MG63 (cell line): ENCODE data around the gene MBTD1. TPM values are rescaled to one million over a fixed set of nuclear protein-coding genes. Genes with fewer than 3 reads are reported as not detected.

Source experiments
- DNase-seq: peaks from one replicate; pipeline ENCODE4 v3.0.0-alpha.2; 2020
- H3K27me3 ChIP-seq: fragments of 250-450 bp; sonication (Bioruptor Pico); 2 replicates; pipeline ENCODE4 v1.5.1; 2020; ENCODE audit warnings: mild to moderate bottlenecking, moderate library complexity
- H3K36me3 ChIP-seq: fragments of 250-450 bp; sonication (Bioruptor Pico); 2 replicates; pipeline ENCODE4 v1.5.1; 2020; ENCODE audit warnings: mild to moderate bottlenecking, moderate library complexity
- H3K4me3 ChIP-seq: fragments of 250-450 bp; sonication (Bioruptor Pico); 2 replicates; pipeline ENCODE4 v1.5.1; 2020; ENCODE audit warnings: mild to moderate bottlenecking, moderate library complexity
- H3K9me3 ChIP-seq: fragments of 250-450 bp; sonication (Bioruptor Pico); 2 replicates; pipeline ENCODE4 v1.5.1; 2020; ENCODE audit warnings: mild to moderate bottlenecking, moderate library complexity
- total RNA-seq: library from RNA; depleted of rRNA; stranded (reverse); fragments of >200 nt; shearing (Covaris generic); gene quantifications from 2 replicates; pipeline ENCODE4 v1.2.3, GENCODE V29; 2014; ENCODE audit warnings: low replicate concordance; rRNA removed

MBTD1 gene
- total RNA-seq, 1 experiment from 2014 or later = 4.8 TPM

- peaks cover 2% of the 10 kb centered on the region for H3K9me3 ChIP-seq
- no peaks in the 10 kb centered on the region for H3K27me3 ChIP-seq
- H3K4me3 ChIP-seq = no peak overlapping the region
- DNase-seq = no peak
- H3K36me3 ChIP-seq = no peaks in the 10 kb centered on the region
Observed at GRCh38 chr17:51135956-51136355, 123.9 kb downstream of the MBTD1 start.

DNA sequence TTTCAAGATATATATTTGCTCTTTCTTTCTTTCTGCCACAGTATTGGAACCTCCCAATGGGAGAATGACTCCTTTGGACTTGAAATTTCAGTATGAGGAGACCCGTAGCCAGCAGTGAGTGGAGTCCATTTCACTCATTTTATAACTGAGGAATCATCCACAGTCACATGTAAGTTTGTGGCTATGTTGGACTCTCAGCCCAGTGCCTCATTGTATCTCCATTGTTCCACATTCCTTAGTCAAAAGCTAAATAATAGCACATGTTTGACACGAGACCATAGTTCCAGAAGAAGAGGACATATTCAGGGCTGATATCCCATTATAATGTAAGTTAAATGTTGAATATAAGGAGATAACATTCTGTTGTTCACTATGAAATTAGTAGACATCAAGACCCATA lies 126.5 kb downstream of the MBTD1 start:
- peaks cover 2% of the 10 kb centered on the region for H3K9me3 ChIP-seq
- no peak overlapping the region for H3K4me3 ChIP-seq
- DNase-seq = no peak
- H3K36me3 ChIP-seq = no peaks in the 10 kb centered on the region
- no peaks in the 10 kb centered on the region for H3K27me3 ChIP-seq

DNA sequence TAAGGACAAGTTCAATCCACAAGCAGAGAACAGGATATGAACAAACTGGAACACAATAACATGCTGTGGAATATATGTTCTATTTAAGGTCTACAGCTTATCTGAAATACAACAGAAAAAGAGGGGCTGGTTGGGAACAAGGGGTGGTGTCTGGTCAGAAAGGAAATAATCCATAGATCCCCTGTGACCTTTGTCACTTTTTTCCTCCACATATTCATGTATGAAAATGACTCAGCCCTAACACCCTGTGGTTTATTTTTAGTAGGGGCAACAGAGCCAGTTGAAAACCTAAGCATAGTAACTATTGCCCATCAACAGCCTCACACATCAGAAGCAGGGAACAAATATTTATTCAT lies 126.9 kb downstream of the MBTD1 start:
- no peak for DNase-seq

DNA sequence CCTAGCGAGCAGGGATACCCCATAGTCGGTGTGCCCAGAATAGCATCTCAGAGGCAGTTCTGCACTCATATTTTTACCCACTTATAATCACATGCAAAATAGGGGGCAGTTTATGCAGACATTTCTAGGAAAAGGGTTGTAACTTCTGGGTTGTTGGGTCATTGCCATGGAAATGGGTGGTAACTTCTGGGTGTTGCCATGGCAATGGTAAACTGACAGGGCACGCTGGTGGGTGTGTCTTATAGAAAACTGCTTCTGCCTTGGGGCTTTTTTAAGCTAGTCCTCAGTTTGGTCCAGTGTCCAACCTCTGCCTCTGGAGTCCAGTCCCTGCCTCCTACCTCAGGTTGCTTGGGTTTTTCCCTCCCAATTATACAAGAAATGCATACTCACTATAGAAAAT lies 131.8 kb downstream of the MBTD1 start:
- H3K9me3 ChIP-seq = no peaks in the 10 kb centered on the region
- H3K4me3 ChIP-seq = no peak overlapping the region
- H3K27me3 ChIP-seq = no peaks in the 10 kb centered on the region
- DNase-seq = no peak
- H3K36me3 ChIP-seq = no peaks in the 10 kb centered on the region

More for the DNA sequence above, 126.9 kb downstream of the MBTD1 start:
- no peaks in the 10 kb centered on the region for H3K27me3 ChIP-seq
- no peaks in the 10 kb centered on the region for H3K36me3 ChIP-seq
- H3K4me3 ChIP-seq = no peak overlapping the region
- peaks cover 2% of the 10 kb centered on the region for H3K9me3 ChIP-seq

Other genes starting within 250 kb of the MBTD1 start
- gene SPAG9, start 139.2 kb downstream of the MBTD1 start, total RNA-seq = 53.8 and 65.5 TPM in 2 replicates
- gene NME1, start 106.5 kb downstream of the MBTD1 start, total RNA-seq = 786 and 881 TPM in 2 replicates
- 1,130 and 1,229 TPM in 2 replicates for gene NME2, start 93.6 kb downstream of the MBTD1 start, total RNA-seq
- 113 and 161 TPM in 2 replicates for gene UTP18, start 497 bp upstream of the MBTD1 start, total RNA-seq